Mesothelial cell of epicardium (in vitro differentiated cells): ENCODE data around the gene RABAC1. TPM values are rescaled to one million over a fixed set of nuclear protein-coding genes. Genes with fewer than 3 reads are reported as not detected.

Source experiments
- DNase-seq, 2 experiments: peaks; one replicate each; pipeline ENCODE4 v3.0.0; 2021; ENCODE audit warnings: low spot score in 2 of 2; ENCODE audit not compliant: unreplicated experiment in 2 of 2
- H3K27ac Mint-ChIP-seq: 2 replicates; pipeline ENCODE4 v1.8.0; 2021; ENCODE audit warnings: mixed read lengths
- H3K27me3 Mint-ChIP-seq: 2 replicates; pipeline ENCODE4 v1.8.0; 2021; ENCODE audit warnings: low read depth, mixed read lengths
- H3K36me3 Mint-ChIP-seq: 2 replicates; pipeline ENCODE4 v1.8.0; 2021; ENCODE audit warnings: mixed read lengths
- H3K4me1 Mint-ChIP-seq: 2 replicates; pipeline ENCODE4 v1.8.0; 2021; ENCODE audit warnings: mixed read lengths
- H3K4me3 Mint-ChIP-seq: 2 replicates; pipeline ENCODE4 v1.8.0; 2021; ENCODE audit warnings: mild to moderate bottlenecking, moderate library complexity, mixed read lengths
- H3K9me3 Mint-ChIP-seq: 2 replicates; pipeline ENCODE4 v1.8.0; 2021; ENCODE audit warnings: mixed read lengths
- CTCF ChIP-seq: fragments of 200-600 bp; sonication (generic); IDR thresholded peaks from one replicate; pipeline ENCODE4 v1.5.0; 2021; ENCODE audit warnings: antibody characterized with exemption; ENCODE audit not compliant: unreplicated experiment
- total RNA-seq: library from RNA; stranded (reverse); gene quantifications from 3 replicates; pipeline ENCODE4 v1.2.1, GENCODE V29; 2021

The RABAC1 gene
- total RNA-seq, 1 donor from 2014 or later, result 102 TPM

- DNase-seq, result peak; percentile 78 to 88
- no peaks in the 10 kb centered on the region for H3K9me3 Mint-ChIP-seq
- H3K27me3 Mint-ChIP-seq, result no peaks in the 10 kb centered on the region
- H3K36me3 Mint-ChIP-seq, result peaks cover 2% of the 10 kb centered on the region
- H3K27ac Mint-ChIP-seq, result peak overlapping the region; percentile 82
- peak overlapping the region; percentile 86 for H3K4me3 Mint-ChIP-seq
- no peak for TF ChIP-seq CTCF
- H3K4me1 Mint-ChIP-seq, result peaks cover 14% of the 10 kb centered on the region
Observed at GRCh38 chr19:41958367-41959055, 610 bp downstream of the RABAC1 start.

- TF ChIP-seq CTCF, result peak; percentile 81
- H3K27ac Mint-ChIP-seq, result peak overlapping the region; percentile 82
- H3K36me3 Mint-ChIP-seq, result peaks cover 2% of the 10 kb centered on the region
- no peaks in the 10 kb centered on the region for H3K27me3 Mint-ChIP-seq
- peak overlapping the region; percentile 86 for H3K4me3 Mint-ChIP-seq
- H3K9me3 Mint-ChIP-seq, result no peaks in the 10 kb centered on the region
- peaks cover 14% of the 10 kb centered on the region for H3K4me1 Mint-ChIP-seq
- peak in 1 of 2 experiments; percentile 70 for DNase-seq
Observed at GRCh38 chr19:41957838-41958366, 1.2 kb downstream of the RABAC1 start.

- Mint-ChIP-seq H3K4me1 (peaks cover 14% of the 10 kb centered on the region), H3K27ac (peak overlapping the region; percentile 82), H3K36me3 (peaks cover 2% of the 10 kb centered on the region), H3K4me3 (peak overlapping the region; percentile 86), H3K9me3 (no peaks in the 10 kb centered on the region), H3K27me3 (no peaks in the 10 kb centered on the region)
- DNase-seq, result no peak
- TF ChIP-seq CTCF, result no peak
Observed at GRCh38 chr19:41957161-41957837, 1.8 kb downstream of the RABAC1 start.

GRCh38 chr19:41956621-41957020, 2.5 kb downstream of the RABAC1 start:
- no peak for TF ChIP-seq CTCF
- Mint-ChIP-seq H3K27ac (no peak overlapping the region), H3K27me3 (peaks cover 2% of the 10 kb centered on the region), H3K36me3 (peaks cover 2% of the 10 kb centered on the region), H3K9me3 (no peaks in the 10 kb centered on the region), H3K4me3 (no peak overlapping the region), H3K4me1 (peaks cover 17% of the 10 kb centered on the region)
- DNase-seq, result no peak

- TF ChIP-seq CTCF, result no peak
- H3K4me1 Mint-ChIP-seq, result peaks cover 16% of the 10 kb centered on the region
- no peak overlapping the region for H3K27ac Mint-ChIP-seq
- peaks cover 2% of the 10 kb centered on the region for H3K36me3 Mint-ChIP-seq
- H3K27me3 Mint-ChIP-seq, result peaks cover 4% of the 10 kb centered on the region
- DNase-seq, result no peak
- H3K9me3 Mint-ChIP-seq, result no peaks in the 10 kb centered on the region
- no peak overlapping the region for H3K4me3 Mint-ChIP-seq
Observed at GRCh38 chr19:41955521-41955920, 3.6 kb downstream of the RABAC1 start.
